D721Med (cell line): Measurements from ENCODE around the gene ASIC2.

Source experiments
- DNase-seq: peaks from one replicate; pipeline ENCODE4 v3.0.0; 2011; ENCODE audit warnings: low spot score; ENCODE audit not compliant: insufficient read length
- FAIRE-seq: peaks from 2 replicates; lab custom pipeline; 2011; peaks lifted over from hg19 to GRCh38; lab: Jason Lieb, UNC
- TF ChIP-seq, protein P1 (sequence below): IDR thresholded peaks from 2 replicates; pipeline ENCODE4 v1.5.1; 2012; ENCODE audit warnings: mild to moderate bottlenecking, control low read depth; ENCODE audit not compliant: insufficient read depth; ENCODE audit errors: missing control alignments

Gene ASIC2

DNA sequence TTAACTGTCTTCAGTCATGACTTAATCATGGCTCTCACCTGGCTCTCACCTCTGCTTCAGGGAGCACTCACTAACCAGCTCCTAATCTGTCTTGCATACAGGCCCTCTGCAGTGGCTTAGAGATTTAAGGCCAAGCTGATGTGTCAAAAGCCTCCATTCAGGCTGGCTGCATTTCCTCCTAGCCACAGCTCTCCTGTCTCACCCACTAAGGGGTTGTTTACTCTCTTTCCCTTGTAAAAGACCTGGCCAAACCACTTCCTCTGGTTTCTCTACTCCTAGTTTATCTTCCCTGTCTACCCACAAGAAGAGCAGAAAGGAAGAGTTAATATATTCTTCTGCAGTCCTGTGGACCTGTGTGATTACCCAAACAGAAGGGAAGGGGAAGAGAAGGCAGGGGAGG, 9.3 kb upstream of the ASIC2 start:
- FAIRE-seq (no peak), DNase-seq (no peak)
- TF ChIP-seq, protein P1, sequence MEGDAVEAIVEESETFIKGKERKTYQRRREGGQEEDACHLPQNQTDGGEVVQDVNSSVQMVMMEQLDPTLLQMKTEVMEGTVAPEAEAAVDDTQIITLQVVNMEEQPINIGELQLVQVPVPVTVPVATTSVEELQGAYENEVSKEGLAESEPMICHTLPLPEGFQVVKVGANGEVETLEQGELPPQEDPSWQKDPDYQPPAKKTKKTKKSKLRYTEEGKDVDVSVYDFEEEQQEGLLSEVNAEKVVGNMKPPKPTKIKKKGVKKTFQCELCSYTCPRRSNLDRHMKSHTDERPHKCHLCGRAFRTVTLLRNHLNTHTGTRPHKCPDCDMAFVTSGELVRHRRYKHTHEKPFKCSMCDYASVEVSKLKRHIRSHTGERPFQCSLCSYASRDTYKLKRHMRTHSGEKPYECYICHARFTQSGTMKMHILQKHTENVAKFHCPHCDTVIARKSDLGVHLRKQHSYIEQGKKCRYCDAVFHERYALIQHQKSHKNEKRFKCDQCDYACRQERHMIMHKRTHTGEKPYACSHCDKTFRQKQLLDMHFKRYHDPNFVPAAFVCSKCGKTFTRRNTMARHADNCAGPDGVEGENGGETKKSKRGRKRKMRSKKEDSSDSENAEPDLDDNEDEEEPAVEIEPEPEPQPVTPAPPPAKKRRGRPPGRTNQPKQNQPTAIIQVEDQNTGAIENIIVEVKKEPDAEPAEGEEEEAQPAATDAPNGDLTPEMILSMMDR, result no peak

DNA sequence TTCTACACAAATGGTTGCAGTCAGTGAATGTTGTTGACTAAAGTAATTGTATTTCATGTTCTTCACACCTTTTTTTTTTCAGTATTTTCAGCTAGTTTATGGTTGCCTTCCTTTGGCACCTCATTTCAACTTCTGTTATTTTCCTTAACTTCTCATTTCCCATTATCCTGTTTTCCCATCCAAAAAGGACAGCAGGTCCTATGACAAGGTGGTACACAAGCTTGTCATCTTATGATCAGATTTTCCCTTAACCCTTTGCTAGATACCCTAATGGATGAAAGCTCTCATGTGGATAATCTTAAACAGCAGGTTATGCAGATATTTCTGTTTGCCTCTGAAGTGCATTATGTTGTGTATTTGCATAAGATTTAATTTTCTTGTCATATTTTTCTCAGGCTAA, 7.1 kb upstream of the ASIC2 start:
- TF ChIP-seq, protein P1, result no peak
- DNase-seq (no peak), FAIRE-seq (no peak)

DNA sequence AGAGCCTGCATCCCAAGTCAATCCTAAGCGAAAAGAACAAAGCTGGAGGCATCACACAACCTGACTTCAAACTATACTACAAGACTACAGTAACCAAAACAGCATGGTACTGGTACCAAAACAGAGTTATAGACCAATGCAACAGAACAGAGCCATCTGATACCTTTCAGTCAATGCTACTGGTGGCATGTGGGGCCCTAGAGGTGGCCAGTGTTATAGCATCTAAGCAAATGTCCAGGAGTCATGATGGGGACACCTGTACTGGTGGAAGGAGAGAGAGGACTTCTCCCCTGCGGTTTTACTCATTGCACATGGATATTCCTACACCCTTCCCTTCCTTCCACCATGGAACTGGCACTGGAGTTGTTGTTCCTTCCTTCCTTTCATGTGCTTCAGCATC, 6.0 kb upstream of the ASIC2 start:
- TF ChIP-seq, protein P1, result no peak
- FAIRE-seq (no peak), DNase-seq (no peak)

DNA sequence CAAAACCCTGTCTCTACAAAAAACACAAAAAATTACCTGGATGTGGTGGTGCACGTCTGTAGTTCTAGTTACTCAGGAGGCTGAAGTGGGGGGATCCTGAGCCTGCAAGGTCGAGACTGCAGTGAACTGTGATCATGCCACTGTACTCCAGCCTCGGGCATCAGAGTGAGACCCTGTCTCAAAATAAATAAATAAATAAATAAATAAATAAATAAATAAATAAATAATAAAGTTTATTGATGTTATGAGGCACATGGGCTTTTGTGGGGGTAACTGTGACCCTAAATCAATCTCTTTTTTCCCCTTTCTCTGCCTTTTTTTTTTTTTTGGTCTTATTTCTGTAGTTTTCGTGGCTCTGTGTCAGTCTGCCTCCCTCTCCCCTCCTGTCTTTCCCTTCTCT, 4.5 kb upstream of the ASIC2 start:
- TF ChIP-seq, protein P1, result no peak
- DNase-seq, result no peak
- no peak for FAIRE-seq

DNA sequence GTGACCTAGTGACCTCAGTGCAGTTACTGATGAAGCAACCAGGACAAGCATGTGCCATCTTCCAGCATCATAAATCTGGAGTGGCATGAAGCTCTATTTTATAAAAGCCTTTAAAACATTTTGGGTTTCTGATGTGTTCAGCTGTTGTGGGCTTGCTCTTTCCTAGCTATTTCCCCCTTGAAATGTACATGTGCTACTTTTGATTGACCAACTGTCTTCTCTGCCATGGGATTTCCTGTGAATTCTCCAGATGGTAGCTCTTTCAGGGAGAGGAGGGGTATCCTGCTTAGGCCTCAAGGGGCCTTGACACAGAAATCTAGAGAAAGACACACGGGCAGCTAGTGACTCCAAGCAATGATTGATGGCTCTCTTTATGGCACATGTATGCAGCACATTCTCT, 1.9 kb upstream of the ASIC2 start:
- TF ChIP-seq, protein P1, result no peak
- FAIRE-seq (no peak), DNase-seq (no peak)

DNA sequence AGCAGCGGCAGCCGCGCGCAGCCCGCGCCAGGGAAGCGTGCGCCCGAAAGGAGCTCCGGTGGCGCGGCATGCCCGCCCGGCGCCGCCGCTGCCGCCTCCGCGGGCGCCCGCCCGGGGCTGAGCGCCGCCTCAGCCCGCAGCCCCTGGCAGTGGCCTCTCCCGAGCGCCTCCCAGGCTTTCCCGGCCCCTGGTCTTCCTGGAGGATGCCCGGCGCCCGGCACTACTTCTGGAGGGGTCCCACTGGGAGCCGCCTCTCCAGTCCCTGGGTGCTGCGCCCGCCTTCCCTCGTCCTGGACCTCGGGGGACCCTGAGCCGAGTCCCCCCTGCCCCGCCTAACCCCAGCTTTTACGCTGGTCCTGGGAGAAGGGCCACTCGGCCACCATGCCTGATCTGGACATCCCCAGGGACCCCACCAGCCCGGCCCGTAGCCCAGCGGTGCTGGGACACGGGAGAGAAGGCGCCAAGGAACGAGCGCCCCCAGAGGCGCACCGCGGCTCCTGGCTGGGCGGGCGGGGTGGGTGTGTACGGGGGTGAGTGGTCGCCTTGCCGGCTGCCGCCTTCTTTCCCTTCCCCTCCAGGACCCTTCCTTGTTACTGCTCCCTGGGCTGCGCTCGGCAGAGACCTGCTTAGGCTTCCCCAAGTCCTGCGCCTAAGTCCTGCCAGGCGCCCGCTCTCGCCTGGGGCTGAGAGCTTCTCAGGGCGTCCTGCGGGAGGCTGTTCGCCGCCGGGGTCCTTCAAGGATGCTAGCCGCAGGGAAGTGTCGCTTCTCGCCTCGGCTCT, 704 bp downstream of the ASIC2 start:
- FAIRE-seq, result no peak
- TF ChIP-seq, protein P1, result no peak
- DNase-seq, result no peak
